ENCODE data around the gene KLHL21.
"Not testable (repeated sequence)": the region's sequence is repeated elsewhere in the genome, so short reads cannot be mapped to it uniquely, and the experiment has no call there.

Gene KLHL21

DNA sequence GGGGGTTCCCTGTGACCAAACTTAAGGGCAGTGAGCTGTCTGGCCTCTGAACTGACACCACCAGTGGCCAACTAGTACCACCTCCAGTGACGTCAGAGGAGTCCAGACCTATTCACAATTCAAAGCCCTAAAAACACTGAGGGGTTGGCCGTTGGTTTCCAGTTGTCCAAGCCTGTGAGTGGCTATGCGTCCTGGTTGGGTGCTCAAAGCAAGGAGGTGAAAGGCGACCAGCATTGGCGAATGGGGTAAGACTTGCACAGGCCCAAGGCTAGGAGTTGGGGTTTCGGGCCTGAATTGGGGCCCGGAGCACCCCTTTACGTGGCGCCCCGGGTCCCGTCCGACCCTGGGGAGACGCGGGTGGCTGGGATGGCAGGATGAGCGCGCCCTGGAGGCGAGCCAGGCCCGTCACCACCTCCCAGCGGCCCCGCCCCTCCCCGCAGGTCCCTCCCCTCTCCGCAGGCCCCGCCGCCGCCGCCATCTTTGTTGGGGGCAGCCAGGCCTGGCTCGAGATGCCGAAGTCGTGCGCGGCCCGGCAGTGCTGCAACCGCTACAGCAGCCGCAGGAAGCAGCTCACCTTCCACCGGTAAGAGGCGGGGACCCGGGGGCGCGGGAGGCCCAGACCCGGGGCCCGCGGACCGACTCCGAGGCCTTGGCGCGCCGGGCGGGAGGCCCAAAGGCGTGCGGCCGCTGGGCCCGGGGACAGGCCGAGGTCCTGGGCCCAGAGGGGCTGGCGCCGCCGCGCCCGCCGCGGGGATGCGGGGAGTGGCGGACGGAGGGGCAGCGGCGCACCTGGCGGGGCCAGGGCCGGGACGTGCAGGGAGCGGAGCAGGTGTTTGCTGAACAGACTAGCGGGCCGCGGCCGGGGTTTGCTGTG is 22.3 kb upstream of the KLHL21 start, which contains the start of gene THAP3:
TSS of gene THAP3 (plus strand) at position 159 of the 874 bp plus-strand sequence. CDS start at position 510, 351 bp downstream.
- peak; percentile 65 for DNase-seq

DNA sequence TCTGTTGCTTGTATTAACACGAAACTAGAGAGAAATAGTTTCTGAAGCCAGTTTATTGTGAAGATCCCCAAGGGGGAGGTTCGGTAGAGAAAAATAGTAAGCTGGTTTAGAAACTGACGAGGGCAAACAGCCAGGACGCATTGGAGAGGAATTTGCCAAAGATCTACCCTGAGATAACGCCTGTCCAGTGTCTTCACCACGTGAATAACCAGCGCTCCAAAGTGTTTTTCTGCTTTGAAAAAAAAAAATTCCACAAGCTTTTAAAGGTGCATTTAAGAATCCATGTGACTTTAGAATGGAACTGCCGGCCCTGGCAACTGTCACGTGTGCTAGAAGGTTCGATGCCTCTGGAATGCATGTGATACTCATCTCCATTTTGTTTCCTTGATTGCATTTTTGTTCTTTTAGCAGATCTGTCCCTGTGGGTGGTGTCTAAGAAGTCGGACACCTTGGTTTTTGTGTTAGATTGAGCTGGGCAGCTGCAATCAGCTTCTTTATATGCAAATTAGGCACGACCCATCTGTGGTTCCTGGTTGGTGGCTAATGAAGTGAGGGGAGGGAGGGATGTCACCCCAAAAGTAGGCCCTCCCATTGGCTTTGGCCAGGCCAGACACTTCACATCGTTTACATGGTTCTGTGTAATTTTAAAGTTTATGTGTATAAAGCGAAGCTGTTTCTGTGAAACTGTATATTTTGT is 20.7 kb upstream of the KLHL21 start:
- no peak for DNase-seq

DNA sequence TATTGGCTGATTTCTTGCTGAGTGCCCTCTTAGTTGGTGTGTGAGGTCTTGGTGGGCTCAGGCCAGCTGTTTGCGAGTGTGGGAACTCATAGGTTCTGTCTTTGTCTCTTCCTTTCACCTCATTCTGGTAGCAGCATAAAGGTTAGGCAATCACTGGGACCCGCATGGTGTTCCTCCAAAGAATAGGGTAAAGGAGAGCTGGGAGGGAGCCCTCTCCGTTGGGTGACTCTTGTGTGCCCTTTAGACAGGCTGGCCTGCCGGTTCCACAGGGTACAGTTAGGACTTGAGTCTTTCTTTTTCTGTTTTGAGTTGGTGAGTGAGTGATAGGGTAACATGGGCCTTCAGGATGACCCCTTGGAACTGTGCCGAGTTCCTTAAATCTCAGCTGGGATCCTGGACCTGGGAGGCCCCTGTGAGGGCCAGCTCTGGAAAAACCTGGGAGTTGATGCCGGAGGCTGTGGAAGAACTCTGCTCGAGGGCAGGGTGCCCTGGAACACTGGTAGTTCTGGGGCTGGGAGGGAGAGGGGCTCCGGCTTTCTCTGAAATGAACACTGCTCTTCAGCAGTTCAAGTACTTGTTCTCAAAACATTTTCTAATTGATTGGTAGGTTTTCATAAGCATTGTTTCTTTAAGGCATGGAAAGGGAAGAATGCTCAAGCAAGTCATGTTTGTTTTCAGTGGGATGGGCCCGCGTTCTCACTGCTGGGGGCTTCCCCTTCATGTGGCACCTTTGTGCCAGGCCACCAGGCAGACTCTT is 19.9 kb upstream of the KLHL21 start:
- DNase-seq = no peak

DNA sequence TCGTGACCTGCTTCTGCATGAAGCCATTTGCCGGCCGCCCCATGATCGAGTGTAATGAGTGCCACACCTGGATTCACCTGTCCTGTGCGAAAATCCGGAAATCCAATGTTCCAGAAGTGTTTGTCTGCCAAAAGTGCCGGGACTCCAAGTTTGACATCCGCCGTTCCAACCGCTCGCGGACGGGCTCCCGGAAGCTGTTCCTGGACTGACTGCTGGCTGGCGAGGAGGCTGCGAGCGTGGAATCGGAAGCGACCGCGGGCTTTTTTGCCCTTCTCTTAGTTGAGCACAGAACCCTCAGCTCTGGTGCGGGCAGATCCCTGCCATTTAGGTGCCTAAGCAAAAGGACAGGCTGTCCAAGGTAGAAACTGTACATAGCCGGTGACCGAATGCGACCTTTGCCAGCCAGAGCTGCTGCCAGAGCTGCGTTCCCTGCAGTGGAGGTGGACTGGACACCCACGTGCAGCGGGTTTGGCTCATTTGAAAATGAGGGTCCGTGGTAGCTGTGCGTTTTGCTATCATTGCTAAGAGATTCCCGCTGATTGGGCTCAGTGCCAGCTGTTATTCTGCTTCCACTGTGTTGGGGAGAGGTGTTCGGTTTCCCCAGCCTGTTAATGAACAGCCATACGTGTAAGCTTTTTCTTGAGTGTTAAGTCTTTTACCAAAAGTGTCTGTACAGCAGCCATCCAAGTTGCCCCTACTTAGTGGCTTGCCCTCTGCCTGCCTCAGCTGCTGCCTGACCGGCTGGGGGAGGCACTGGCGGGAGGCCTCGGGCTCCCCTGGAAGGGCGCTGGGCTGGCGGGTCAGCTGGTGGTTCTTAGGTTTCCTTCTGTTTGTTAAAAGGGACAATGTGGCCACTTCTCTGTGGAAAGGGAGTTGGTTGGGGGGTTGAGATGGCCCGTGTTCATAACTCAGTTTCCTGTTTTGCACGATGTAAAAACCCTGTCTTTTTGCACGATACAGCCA is 19.0 kb upstream of the KLHL21 start:
- no peak for DNase-seq

DNA sequence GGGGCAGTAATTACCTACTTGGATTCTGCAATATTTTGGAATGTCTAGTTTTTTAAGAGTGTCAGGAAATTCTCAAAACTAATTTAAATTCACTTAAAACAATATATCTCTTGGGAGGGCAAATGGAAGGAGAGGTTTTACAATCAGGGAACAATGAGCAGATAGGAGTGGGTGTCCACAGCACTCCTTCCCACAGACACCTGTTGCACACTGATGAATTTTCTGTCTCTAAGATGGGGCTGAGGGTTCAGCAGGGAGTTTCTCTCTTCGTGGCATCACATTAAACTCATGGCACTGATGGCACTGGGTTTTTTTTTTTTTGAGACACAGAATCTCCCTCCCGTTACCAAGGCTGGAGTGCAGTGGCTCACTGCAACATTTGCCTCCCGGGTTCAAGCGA is 16.4 kb upstream of the KLHL21 start:
- no peak for DNase-seq

DNA sequence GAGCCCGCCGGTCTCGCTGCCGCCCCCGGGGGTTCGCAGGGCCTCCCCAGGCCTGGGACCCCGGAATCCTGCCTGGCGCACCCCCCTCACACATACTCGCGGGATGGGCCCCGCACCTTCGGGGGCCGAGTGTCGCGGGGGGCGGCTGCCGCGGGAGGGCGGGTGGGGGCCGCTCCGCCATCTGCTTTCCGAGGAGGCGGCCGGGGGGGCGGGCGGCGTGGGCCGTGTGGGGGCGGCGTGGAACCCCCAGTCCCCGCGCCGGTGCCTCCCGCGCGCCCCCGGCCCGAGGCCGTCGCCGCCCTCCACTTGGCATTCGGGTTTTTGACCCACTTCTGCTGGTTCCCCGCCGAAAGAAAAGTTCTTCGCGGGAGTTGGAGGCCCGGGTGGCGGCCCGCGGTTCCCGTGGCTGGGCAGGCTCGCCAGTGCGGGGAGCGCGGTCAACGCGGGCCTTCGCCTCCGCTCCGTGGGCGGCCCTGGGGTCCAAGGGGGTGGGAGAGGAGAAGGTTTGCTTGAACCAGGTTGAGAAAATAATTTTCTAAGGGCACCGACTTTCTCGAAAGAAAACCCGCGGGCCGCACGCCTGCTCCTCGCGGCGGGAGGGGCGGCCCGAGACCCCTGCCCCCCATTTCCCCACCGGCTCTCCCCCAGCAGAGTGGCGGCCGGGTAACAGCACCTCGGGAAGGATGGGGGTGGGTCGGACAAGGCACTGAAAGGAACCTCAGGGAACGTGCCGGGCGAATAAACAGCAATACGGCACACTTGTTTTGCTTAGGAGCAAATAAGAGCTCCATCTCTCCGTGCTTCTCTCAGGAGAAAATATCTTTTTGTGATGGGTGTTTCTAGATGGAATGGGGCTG is 12.5 kb upstream of the KLHL21 start:
- DNase-seq = no peak

DNA sequence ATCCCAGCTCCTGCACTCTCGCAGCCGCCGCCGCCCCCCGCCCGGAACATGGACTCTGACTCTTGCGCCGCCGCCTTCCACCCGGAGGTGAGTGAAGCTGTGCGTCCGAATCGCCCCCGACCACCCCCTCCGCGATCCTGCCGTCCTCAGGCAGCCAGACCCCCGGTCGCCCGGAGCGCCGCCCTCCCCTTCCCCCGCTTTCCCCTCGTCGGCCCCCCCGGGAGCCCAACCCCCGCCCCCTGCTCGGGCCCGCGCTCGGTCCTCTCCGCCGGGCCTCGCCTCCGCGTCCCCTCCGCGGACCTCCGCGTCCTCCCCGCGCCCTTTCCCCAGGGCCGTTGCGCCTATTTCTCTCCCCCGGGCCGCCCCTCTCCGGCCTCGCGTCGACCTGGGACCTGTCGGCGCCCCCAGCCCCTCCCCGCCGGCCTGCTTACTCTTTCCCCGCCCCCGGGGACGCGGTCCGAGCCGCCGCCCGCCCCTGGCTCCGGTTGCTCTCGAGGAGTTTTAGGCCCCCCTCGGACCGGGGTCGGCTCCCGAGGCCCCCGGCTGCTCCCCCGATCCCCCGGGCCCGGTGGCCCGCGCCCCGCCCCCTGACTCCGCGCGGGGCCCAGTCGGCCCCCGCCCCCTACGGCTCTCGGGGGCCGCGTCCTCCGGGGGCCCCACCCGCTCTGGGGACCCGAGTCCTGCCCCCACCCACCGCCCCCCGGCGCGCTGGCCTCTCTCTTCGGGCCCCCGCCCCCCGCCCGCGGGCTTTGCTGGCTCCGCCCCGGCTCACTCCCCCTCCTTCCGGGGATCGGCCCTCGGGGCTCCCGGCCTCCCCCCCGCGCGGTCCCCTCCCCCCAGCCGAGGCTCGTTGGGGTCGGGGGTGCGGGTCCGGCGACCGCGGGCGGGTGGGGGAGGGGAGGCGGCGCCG is 11.6 kb upstream of the KLHL21 start:
- DNase-seq = no peak

DNA sequence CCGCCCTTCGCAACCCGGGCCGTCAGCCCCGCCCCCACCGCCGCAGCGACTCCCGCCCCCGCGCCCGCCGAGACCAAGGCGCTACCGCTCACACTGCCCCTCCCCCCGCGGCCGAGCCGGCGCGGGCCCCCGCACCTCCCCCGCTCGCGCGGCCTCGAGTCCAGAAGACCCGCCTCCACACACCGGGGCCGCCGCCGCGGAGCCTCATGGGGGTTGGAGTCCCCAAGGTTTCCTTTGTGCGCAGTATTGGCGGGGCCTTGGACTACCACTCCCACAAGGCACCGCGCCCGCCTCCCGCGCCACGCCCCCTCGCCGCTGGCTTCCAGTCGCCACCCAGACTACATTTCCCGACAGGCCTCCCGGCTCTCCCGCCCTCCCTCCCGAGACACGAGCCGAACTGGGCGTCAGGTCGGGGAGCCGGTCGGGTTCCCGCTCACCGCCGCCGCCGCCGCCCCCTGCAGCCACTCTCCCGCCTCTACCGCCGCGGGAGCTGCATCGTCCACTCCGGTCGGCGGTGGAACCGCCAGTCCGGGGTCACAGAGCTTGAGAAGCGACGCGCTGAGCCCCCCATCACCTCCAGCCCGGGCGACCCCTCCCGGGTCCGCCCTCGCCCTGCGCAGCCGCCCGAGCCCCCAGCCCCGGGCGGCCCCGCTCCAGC is 10.8 kb upstream of the KLHL21 start, which contains the start of gene PHF13:
TSS of gene PHF13 (plus strand) at position 371 of the 658 bp plus-strand sequence. CDS start 336 bp downstream, outside the sequence.
- DNase-seq = peak; percentile 98

DNA sequence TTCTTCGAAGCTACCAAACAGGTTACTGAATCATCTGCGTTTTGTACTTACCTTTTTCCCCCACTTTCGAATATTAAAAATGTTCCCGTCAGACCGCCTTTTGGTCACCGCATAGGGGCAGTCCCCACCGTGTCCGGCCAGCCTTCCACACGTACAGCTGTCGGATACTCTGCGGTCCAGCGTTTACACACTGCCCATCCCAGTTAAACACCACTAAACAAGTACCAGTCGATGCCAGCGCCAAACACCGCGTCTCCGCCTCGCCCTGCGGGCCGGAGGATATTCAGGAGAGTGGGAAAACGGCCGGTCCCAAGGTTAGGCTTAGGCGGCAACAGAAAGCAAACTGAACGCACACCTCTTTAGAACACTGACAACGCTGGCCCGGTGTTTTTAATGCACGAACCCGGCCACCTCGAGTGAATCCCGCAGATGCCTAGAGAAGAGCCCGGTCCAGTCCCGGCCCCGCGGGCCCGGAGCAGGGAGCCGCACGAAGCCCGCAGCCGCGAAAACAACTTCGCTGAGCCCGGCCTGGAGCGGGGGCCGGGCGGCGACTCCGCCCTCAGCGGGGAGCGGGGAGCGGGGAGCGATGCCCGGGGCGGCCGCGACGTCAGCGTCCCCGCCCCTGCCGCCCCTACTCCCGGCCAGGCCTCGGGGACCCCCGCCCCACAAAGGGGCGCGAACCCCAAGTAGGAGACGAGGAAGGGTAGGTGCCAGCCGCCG is 10.1 kb upstream of the KLHL21 start:
- peak; percentile 57 for DNase-seq

DNA sequence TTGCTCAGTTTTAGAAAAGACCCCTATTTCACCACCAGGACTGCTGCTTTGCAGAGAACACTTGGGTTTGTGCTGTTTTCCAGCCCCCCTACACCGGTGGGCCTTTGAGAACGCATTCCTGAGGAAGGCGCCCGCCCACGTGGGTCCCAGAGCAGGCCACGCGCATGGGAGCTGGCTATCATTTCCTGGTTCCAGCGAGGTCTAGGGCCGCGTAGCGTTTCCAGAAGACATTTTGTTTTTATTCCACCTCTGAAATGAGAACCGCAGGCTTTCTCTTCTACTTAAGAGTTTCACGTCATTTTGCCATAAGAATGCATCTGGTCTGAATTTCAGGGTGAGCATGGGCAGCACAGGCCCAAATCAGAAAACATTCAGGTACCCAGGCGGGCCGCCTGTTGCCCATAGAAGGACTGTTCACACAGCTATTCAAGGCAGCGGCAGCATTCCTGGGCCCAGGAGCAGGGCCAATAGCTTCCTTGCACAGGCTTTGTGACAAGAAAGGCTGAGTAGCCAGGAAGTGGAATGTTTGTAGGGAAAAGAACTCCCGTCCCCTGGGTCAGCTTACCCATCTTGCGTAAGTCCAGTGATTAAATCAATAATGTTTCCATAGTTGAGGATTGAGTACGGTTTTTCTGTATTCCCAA is 1.4 kb upstream of the KLHL21 start:
- DNase-seq = no peak

DNA sequence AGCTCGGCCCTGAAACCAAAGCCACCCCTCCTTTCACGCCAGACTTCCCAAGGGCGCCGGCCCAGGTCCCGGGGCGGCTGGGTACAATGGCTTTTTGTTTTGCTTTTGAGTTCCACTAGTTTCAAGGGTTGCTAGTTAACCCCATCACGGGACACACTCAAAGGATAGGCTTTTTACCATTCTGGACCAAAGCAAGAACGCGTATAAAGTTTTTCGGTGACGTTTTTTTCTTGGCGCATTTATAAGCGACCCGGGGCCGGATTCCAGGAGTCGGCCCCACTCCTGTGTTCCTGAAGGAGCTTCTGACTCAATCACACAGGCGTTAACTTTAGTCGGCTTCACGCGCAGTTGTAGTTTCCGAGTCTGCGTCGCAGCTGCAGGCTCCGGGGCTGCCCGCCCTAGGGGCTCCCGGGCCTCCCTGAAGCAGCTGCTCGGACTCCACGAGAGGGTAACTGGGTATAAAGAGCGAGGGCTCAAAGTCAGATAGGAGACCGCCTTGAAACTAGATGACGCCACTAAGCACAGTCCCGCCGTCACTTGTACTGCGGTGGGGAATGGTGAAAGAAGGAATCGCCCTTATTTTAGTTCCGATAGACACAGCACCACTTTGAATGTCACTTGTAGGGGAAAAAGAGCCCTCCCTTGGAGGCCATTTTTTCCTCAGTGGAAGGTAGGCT is 707 bp upstream of the KLHL21 start:
- DNase-seq = no peak

DNA sequence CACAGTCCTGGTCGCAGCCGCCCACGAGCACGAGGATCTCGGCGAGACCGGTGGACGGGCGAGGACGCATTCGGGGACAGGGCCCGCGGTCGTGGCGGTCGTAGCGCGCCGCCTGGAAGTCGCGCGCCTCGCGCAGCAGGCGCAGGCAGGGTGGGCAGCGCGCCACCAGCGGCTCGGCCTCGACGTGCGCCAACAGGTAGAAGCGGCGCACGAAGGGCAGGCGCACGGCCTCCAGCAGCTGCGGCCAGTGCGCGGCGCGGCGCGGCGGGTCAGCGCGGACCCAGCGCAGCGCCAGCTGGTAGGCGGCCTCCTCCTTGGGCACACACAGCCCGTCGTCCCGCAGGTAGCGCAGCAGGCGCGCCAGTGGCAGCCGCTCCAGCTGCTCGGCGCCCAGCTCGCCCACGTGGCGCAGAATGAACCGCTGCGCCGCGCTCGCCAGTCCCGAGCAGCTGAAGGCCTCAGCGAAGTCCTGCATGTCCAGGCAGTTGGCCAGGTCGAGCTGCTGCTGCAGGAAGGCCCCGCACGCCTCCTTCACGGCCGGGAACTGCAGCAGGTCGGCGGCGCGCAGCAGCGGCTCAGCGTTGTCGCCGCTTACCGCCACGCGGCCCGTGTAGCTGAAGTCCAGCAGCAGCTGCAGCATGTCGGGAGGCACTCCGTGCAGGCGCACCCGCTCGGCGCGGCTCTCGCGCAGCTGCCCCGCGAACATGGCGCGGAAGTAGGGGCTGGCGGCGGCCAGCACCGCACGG is 573 bp downstream of the KLHL21 start:
- DNase-seq = no peak

DNA sequence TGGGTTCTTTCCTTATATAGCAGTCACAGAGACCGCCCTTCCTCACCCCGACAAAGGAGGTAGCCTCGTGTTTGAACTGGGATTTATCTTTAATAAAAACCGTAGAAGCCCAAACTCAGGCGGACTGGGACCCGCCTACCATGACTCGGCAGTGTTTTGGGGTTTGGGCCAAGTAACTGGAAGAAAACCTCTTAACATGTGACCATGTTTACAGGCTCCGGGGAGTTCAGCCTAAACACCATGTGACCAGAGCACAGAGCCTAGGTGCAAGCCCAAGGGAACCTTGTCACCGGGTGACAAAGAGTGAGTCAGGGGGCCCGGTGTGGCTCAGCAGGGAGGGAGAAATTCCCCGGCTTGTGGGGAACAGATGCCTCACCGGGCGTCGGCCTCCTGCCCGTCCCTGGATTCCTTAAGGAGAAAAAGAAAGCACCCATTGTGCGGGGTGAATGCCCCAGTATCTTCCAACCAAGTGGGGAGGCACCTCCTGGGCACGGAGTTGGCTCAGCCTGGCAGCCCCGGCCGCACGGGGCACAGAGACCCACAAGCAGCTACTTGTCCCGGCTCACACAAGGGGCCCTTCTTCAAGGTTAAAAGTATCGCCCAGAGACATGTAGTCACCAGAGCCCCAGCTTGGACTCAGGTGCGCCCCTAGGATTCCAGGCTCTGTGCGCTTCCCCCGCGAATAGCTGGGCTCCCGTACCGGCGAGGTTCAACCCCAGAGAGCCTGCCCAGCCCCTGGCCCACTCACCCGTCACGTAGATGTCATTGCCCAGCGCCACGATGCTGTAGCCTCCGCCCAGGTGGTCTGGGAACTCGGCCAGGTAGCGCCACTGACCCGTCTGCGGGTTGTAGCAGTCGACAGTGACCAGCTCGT is 1.4 kb downstream of the KLHL21 start:
- DNase-seq = peak; percentile 31

DNA sequence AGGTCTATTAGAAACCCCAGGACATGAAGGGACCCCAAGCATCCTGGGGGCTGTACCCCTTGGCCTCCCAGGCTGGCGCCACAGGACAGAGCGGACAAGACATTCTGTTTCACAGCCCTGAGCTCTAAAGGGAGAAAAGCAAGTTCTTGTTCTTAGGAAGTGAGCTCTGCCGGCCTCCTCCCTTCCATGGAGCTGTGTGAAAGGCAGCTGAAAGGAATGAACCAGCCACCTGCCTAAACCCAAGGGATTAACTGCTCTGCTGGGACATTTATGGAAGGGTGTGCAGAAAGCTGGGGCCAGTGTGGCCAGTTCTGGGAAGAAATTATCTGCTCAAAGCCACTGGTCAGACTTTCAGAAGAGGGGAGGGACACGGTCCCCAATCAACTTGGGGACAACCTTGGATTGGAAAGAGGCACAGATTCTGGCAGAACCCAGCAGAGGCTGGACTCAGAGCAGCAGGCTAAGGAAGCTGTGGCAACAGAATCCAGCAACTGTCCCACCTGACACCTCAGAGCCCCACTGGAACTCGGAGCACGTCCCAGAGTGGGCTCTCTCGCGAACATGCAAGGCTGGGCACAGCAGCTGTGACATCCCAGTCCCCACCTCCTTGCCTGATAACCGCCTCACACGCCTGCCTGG is 2.1 kb downstream of the KLHL21 start:
- no peak for DNase-seq

DNA sequence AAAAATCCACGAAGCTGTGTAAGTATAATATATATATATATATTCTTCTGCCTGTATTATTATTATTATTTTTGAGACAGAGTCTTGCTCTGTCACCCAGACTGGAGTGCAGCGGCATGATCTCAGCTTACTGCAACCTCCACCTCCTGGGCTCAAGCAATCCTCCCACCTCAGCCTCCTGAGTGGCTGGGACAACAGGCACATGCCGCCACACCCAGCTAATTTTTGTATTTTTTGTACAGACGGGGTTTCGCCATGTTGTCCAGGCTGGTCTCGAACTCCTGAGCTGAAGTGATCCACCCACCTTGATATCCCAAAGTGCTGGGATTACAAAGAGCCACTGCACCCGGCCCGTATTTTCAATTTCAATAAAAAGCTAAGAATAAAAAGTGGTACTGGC is 2.7 kb downstream of the KLHL21 start:
- not testable (repeated sequence) for DNase-seq
